A549 (cell line): ENCODE measurements around the gene SAMD10. TPM values are rescaled to one million over a fixed set of nuclear protein-coding genes. Genes with fewer than 3 reads are reported as not detected.

Experiments
- ATAC-seq, 2 experiments: fragments of 200-7000 bp in 1 of 2; fragments of >200 bp in 1 of 2; cut with Nextera tagmentation in 1 of 2; cut with Tn5 transposase in 1 of 2; 3 replicates each; pipeline versions ENCODE4 v1.8.0 to v1.9.1; 2018 to 2020; ENCODE audit warnings: mild to moderate bottlenecking in 1 of 2, moderate library complexity in 1 of 2
- CTCF ChIA-PET: fragments of 300-600 bp; sonication (Branson Sonifier 250); formaldehyde crosslinking; extraction: SDS; loops from one replicate; lab custom pipeline; 2021; ENCODE audit warnings: antibody characterized with exemption, inconsistent platforms; lab: Yijun Ruan, JAX
- POLR2A ChIA-PET: fragments of 350-600 bp; formaldehyde crosslinking; extraction: SDS; loops from one replicate; lab custom pipeline; 2021; ENCODE audit warnings: antibody characterized with exemption, inconsistent platforms; lab: Yijun Ruan, JAX
- DNase-seq, 2 experiments: peaks; one replicate each; pipeline versions ENCODE4 v3.0.0 to v3.0.0-alpha.2; 2011 to 2016; ENCODE audit warnings: low read depth in 1 of 2, low spot score in 1 of 2
- FAIRE-seq: peaks from 2 replicates; lab custom pipeline; 2011; peaks lifted over from hg19 to GRCh38; lab: Jason Lieb, UNC
- H3K27ac ChIP-seq, 2 experiments: fragments of >200 bp; sonication (Bioruptor Twin); formaldehyde crosslinking; 3 replicates each; pipeline ENCODE4 v1.5.1; 2016 to 2017
- H3K4me1 ChIP-seq: fragments of >200 bp; sonication (Bioruptor Twin); formaldehyde crosslinking; 3 replicates; pipeline ENCODE4 v1.6.1; 2016
- H3K4me2 ChIP-seq: fragments of >200 bp; sonication (Bioruptor Twin); formaldehyde crosslinking; 3 replicates; pipeline ENCODE4 v1.6.1; 2016
- H3K4me3 ChIP-seq: fragments of >200 bp; sonication (Bioruptor Twin); formaldehyde crosslinking; 3 replicates; pipeline ENCODE4 v1.5.1; 2016
- H3K9me3 ChIP-seq: fragments of >200 bp; sonication (Bioruptor Twin); formaldehyde crosslinking; 3 replicates; pipeline ENCODE4 v1.6.1; 2016
- CBX8 ChIP-seq: fragments of 200-600 bp; sonication (generic); IDR thresholded peaks from 2 replicates; pipeline ENCODE4 v1.6.1; 2016
- CEBPB ChIP-seq, 2 experiments: fragments of >200 bp in 1 of 2; sonication (Bioruptor Twin) in 1 of 2; formaldehyde crosslinking in 1 of 2; IDR thresholded peaks; 2 replicates each; pipeline ENCODE4 v1.6.1; 2012 to 2016
- EHF ChIP-seq: fragments of 250-450 bp; sonication (Bioruptor Pico); IDR thresholded peaks from 2 replicates; pipeline ENCODE4 v1.5.0; 2020; ENCODE audit warnings: mild to moderate bottlenecking
- FOSL2 ChIP-seq, 2 experiments: fragments of 450-650 bp in 1 of 2; fragments of >200 bp in 1 of 2; sonication (Bioruptor Twin) in 1 of 2; formaldehyde crosslinking; IDR thresholded peaks; 2 replicates each; pipeline versions ENCODE4 v1.5.0 to v1.6.1; 2016 to 2020; ENCODE audit warnings: mild to moderate bottlenecking in 1 of 2, moderate library complexity in 1 of 2
- HDAC2 ChIP-seq: fragments of 200-600 bp; sonication (generic); IDR thresholded peaks from 2 replicates; pipeline ENCODE4 v1.6.1; 2016
- HOXB13 ChIP-seq: fragments of 250-450 bp; sonication (Bioruptor Pico); IDR thresholded peaks from 2 replicates; pipeline ENCODE4 v1.5.0; 2020; ENCODE audit warnings: low read depth, mild to moderate bottlenecking, moderate library complexity
- JUN ChIP-seq, 2 experiments: fragments of >200 bp; sonication (Bioruptor Twin); formaldehyde crosslinking; IDR thresholded peaks; 2 replicates in 1 of 2; 3 replicates in 1 of 2; pipeline ENCODE4 v1.6.1; 2016 to 2017
- MAZ ChIP-seq: fragments of 150-350 bp; IDR thresholded peaks from 2 replicates; pipeline ENCODE4 v1.6.1; 2014; ENCODE audit warnings: antibody characterized with exemption, low read depth, low read length, borderline replicate concordance
- MYC ChIP-seq: IDR thresholded peaks from 2 replicates; pipeline ENCODE4 v1.6.1; 2012; ENCODE audit warnings: mild to moderate bottlenecking, inconsistent platforms, low read length, improper control_type of control experiment, borderline replicate concordance
- NFE2L2 ChIP-seq: fragments of 150-350 bp; conservative IDR thresholded peaks from 2 replicates; pipeline ENCODE4 v1.6.1; 2014; ENCODE audit warnings: low read length
- NR3C1 ChIP-seq: fragments of >200 bp; sonication (Bioruptor Twin); formaldehyde crosslinking; IDR thresholded peaks from 3 replicates; pipeline ENCODE4 v1.6.1; 2017
- POLR2A ChIP-seq: IDR thresholded peaks from 2 replicates; pipeline ENCODE4 v1.6.1; 2012; ENCODE audit warnings: mild to moderate bottlenecking, low read length
- POLR2AphosphoS2 ChIP-seq: conservative IDR thresholded peaks from 2 replicates; pipeline ENCODE4 v1.6.1; 2012; ENCODE audit warnings: low read length, improper control_type of control experiment, inconsistent platforms
- RNF2 ChIP-seq: fragments of 200-600 bp; sonication (generic); IDR thresholded peaks from 2 replicates; pipeline ENCODE4 v1.6.1; 2016; ENCODE audit warnings: low read depth, mild to moderate bottlenecking, antibody characterized with exemption, moderate library complexity, borderline replicate concordance
- ZC3H11A ChIP-seq: fragments of 450-650 bp; IDR thresholded peaks from 2 replicates; pipeline ENCODE4 v1.6.1; 2014; ENCODE audit warnings: antibody characterized with exemption, mild to moderate bottlenecking
- ZNF302 ChIP-seq: fragments of 250-450 bp; sonication (Bioruptor Pico); IDR thresholded peaks from 2 replicates; pipeline ENCODE4 v1.9.0; 2021; ENCODE audit warnings: inconsistent platforms, mild to moderate bottlenecking, moderate library complexity
- WGBS: methylation state at CpG from one replicate; pipeline ENCODE4 v1.1.6; 2017; ENCODE audit errors: missing lambda C conversion rate; 5-methylcytosine and 5-hydroxymethylcytosine counted together
- polyA plus RNA-seq, 4 experiments: library from polyadenylated mRNA; depleted of rRNA in 3 of 4; stranded (reverse); fragments of >200 nt; fragmentation: RNase III in 1 of 4; extraction: RNeasy Plus Mini Kit Qiagen cat#74134 plus additional on column Dnase treatment in 1 of 4; gene quantifications; 2 replicates in 3 of 4; 3 replicates in 1 of 4; pipeline ENCODE4 v1.2.3, GENCODE V29; 2011 to 2017
- TF ChIP-seq, protein P1 (sequence below): IDR thresholded peaks from 2 replicates; pipeline ENCODE4 v1.6.1; 2012
- TF ChIP-seq, protein P2 (sequence below): fragments of 250-450 bp; sonication (Bioruptor Pico); IDR thresholded peaks from 2 replicates; pipeline ENCODE4 v1.5.0; 2020; ENCODE audit warnings: low read depth, mild to moderate bottlenecking, moderate library complexity
- TF ChIP-seq, protein P3 (sequence below): IDR thresholded peaks from 2 replicates; pipeline ENCODE4 v1.6.1; 2012; ENCODE audit warnings: low read depth, borderline replicate concordance
- TF ChIP-seq, protein P4 (sequence below): fragments of >200 bp; sonication (Bioruptor Twin); formaldehyde crosslinking; IDR thresholded peaks from 3 replicates; pipeline ENCODE4 v1.6.1; 2016
- TF ChIP-seq, protein P5 (sequence below): fragments of 450-650 bp; IDR thresholded peaks from 2 replicates; pipeline ENCODE4 v1.6.1; 2014; ENCODE audit warnings: antibody characterized with exemption

SAMD10 gene
- polyA plus RNA-seq, 2 of the 4 experiments (the other 2 are of a cell fraction) = not detected

DNA sequence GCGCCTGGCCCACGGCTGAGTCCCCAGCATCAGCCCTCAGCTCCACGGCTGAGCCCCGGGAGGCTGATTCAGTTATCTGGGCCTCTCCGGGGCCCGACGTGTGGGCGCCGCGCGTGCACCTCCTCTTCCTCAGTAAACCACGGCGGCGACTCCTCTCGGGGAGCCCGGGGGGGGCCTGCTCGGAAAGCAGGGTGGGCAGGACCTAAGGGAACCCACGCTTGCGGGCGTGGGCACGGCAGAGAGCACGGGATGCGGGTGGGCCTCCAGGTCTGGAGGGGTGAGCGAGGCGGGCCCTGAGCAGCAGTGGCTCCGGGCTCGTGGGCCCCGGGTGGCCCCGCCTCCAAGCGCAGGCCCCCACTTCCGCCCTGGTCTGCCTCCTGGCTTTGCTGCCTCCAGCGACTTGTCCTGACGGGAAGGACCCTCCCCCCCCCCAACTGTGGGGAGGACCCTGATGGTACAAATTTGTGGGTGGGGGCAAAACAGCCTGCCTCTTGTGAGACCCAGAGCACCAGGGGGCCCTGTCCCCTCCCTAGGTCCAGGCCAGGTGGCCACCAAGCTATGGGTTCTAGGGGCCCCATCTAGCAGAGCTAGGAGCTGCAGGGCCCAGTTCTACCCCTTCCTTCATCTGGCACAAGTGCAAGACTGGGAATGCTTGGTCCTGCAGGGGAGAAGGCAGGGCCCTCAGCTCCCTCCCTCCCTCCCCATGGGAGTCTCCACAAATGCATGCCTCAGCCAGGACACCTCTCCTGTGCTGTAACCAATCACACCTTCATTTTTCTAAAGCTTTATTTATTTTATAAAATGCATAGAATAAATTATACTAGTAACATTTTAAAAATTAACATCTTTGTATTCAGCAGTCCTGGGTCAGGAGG, 40.1 kb downstream of the SAMD10 start:
- ChIA-PET POLR2A (interaction anchor here (1.2 kb wide), 1 partner anchor 18 kb away, joined by 3 read pairs; no protein-coding TSS in a partner anchor), CTCF (interaction anchor here (0.5 kb wide), 1 partner anchor 33 kb away, joined by 3 read pairs; no protein-coding TSS in a partner anchor)
- Histone ChIP-seq H3K27ac (no peak overlapping the region), H3K4me2 (no peak overlapping the region), H3K9me3 (no peaks in the 10 kb centered on the region), H3K4me1 (peaks cover 5% of the 10 kb centered on the region; the same call in 1 of the 3 replicates), H3K4me3 (no peak overlapping the region)
- ATAC-seq (peak in 1 of 2 experiments; percentile 31; a peak in 3 of 6 replicates), DNase-seq (no peak), FAIRE-seq (no peak)
- TF ChIP-seq EHF (CRISPR knock-in tag) (no peak), CEBPB (IDR thresholded peaks at IDR 0.05) (no peak), HDAC2 (no peak), JUN (IDR thresholded peaks at IDR 0.05) (no peak), HOXB13 (no peak), RNF2 (no peak), MAZ (no peak), CBX8 (no peak), ZC3H11A (no peak), POLR2A (no peak)
- TF ChIP-seq, protein P1, sequence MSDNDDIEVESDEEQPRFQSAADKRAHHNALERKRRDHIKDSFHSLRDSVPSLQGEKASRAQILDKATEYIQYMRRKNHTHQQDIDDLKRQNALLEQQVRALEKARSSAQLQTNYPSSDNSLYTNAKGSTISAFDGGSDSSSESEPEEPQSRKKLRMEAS = no peak
- TF ChIP-seq, protein P2, sequence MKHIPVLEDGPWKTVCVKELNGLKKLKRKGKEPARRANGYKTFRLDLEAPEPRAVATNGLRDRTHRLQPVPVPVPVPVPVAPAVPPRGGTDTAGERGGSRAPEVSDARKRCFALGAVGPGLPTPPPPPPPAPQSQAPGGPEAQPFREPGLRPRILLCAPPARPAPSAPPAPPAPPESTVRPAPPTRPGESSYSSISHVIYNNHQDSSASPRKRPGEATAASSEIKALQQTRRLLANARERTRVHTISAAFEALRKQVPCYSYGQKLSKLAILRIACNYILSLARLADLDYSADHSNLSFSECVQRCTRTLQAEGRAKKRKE (CRISPR knock-in tag) = no peak
- TF ChIP-seq, protein P3, sequence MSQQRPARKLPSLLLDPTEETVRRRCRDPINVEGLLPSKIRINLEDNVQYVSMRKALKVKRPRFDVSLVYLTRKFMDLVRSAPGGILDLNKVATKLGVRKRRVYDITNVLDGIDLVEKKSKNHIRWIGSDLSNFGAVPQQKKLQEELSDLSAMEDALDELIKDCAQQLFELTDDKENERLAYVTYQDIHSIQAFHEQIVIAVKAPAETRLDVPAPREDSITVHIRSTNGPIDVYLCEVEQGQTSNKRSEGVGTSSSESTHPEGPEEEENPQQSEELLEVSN = no peak
- TF ChIP-seq, protein P4, sequence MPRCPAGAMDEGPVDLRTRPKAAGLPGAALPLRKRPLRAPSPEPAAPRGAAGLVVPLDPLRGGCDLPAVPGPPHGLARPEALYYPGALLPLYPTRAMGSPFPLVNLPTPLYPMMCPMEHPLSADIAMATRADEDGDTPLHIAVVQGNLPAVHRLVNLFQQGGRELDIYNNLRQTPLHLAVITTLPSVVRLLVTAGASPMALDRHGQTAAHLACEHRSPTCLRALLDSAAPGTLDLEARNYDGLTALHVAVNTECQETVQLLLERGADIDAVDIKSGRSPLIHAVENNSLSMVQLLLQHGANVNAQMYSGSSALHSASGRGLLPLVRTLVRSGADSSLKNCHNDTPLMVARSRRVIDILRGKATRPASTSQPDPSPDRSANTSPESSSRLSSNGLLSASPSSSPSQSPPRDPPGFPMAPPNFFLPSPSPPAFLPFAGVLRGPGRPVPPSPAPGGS = no peak
- 94% methylated on average over 22 of the region's 33 CpGs for WGBS

DNA sequence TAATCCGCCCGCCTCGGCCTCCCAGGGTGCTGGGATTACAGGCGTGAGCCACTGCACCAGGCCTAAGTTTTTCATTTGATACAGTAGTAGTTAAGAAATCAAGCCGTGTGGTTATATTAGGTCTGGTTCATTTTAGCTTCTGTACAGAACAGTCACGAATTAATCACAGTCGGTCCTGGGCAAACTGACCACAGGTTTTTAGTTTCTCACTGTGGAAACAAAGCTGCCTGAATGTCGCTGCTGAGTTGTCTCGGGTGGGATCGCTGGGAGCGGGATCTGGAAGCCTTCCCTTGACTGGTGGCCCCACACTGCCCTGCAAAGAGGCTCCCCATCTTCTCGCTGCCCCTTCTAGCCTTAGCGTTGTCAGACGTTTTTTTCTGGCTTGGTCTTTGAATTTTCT, 41.8 kb downstream of the SAMD10 start:
- no peak for DNase-seq
- Histone ChIP-seq H3K4me1 (peaks cover 5% of the 10 kb centered on the region; the same call in 1 of the 3 replicates), H3K9me3 (no peaks in the 10 kb centered on the region), H3K27ac (no peak overlapping the region), H3K4me2 (no peak overlapping the region), H3K4me3 (no peak overlapping the region)
- ChIA-PET POLR2A (no interaction called here), CTCF (interaction anchor here (1.1 to 2.6 kb wide), 4 partner anchors 36 to 400 kb away, joined by 3 to 7 read pairs (median 5); no protein-coding TSS in a partner anchor)
- ATAC-seq = no peak
- 83% methylated on average over 14 of the region's 14 CpGs for WGBS
- no peak for FAIRE-seq
- TF ChIP-seq ZNF302 (CRISPR knock-in tag) (no peak), MYC (no peak), FOSL2 (IDR thresholded peaks at IDR 0.05) (no peak), FOSL2 (CRISPR knock-in tag; IDR thresholded peaks at IDR 0.05) (no peak), POLR2AphosphoS2 (no peak), HOXB13 (no peak), NR3C1 (no peak), NFE2L2 (no peak), EHF (CRISPR knock-in tag) (no peak)
- TF ChIP-seq, protein P5, sequence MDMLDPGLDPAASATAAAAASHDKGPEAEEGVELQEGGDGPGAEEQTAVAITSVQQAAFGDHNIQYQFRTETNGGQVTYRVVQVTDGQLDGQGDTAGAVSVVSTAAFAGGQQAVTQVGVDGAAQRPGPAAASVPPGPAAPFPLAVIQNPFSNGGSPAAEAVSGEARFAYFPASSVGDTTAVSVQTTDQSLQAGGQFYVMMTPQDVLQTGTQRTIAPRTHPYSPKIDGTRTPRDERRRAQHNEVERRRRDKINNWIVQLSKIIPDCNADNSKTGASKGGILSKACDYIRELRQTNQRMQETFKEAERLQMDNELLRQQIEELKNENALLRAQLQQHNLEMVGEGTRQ = no peak
